Hindlimb muscle (tissue), 1 donor: ENCODE measurements around the gene EFHD1. TPM values are rescaled to one million over a fixed set of nuclear protein-coding genes. Genes with fewer than 3 reads are reported as not detected.

Experiments
- DNase-seq: peaks from one replicate; pipeline ENCODE4 v3.0.0-alpha.2; 2013
- polyA plus RNA-seq: library from polyadenylated mRNA; unstranded; fragments of 120-200 nt; gene quantifications from one replicate; pipeline ENCODE4 v1.2.1, GENCODE V29; 2013; ENCODE audit not compliant: insufficient read length

The EFHD1 gene
- polyA plus RNA-seq = 26.3 TPM

GRCh38 chr2:232633413-232634205 lies at the start of gene EFHD1:
Gene EFHD1 (plus strand): TSS chr2:232633604. CDS start chr2:232633705, 101 bp downstream.
- DNase-seq = peak; percentile 80

DNA sequence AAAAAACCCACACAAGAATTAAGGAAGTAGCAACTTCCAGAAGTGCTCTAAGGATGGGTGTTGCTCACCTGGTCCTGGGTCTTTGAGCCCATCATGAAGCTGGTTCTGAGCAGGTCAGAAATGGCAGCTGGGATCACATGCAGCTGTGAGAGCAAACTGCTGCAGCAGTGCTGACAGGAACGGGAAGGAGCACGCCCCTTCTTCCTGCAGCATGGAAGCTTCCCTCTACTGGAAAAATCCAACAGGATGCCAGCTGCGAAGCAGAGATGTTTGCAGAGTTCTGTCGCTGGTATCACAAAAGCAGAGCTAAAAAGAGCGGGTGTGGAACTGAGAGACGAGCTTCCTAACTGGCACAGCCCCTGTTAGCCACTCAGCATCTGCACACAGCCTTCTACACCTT lies 49.2 kb upstream of the EFHD1 start:
- no peak for DNase-seq

DNA sequence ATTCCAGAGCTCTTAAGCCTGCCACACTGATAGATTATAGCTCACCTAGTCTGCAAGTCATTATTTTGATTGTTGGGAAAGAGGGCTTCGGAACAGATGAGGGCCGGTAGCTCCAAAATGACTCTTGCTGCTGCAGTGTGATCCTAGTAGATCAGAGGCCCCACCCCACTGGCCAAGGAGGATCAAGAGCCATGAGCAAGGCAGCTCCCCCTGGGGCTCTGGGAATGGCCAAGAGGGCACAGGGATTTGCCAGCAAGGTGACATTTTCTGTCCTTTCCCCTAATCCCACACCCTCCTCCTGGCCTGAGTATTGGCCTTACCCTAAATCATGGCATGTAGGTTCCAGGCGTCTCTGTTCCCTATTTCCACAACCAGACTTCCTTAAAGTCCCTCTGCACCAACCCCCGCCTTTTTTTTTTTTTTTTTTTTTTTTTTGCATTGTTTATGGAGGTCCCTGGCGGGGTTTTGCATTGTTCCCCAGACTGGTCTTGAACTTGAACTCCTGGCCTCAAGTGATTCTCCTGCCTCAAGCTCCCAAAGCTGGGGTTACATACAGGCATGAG lies 46.4 kb upstream of the EFHD1 start:
- no peak for DNase-seq

DNA sequence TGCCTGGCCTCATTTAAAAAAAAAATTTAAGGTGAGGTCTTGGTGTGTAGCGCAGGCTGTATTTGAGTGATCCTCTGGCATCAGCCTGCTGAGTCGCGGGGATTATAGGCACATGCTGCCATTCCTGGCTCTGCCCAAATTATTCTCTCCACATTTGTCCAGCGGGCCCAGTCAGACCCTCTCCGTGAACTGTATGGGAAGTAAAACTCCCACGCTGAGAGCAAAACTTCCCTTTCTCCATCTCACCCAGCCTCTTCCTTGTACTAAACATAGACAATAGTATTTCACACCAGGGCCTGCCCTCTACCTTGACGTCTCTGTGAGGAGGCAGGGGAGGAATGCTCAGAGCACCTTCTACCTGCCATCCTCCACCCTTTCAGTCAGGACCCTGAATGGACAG lies 45.9 kb upstream of the EFHD1 start:
- DNase-seq = no peak

- DNase-seq = no peak
These were observed 45.4 kb upstream of the EFHD1 start for GRCh38 chr2:232588031-232588430.

- no peak for DNase-seq
These were observed 44.5 kb upstream of the EFHD1 start for GRCh38 chr2:232588680-232589585.

- DNase-seq = no peak
These were observed 40.5 kb upstream of the EFHD1 start for GRCh38 chr2:232592772-232593395.

GRCh38 chr2:232593982-232594381 lies 39.4 kb upstream of the EFHD1 start:
- no peak for DNase-seq

- DNase-seq = no peak
These were observed 35.9 kb upstream of the EFHD1 start for GRCh38 chr2:232597362-232598079.

DNA sequence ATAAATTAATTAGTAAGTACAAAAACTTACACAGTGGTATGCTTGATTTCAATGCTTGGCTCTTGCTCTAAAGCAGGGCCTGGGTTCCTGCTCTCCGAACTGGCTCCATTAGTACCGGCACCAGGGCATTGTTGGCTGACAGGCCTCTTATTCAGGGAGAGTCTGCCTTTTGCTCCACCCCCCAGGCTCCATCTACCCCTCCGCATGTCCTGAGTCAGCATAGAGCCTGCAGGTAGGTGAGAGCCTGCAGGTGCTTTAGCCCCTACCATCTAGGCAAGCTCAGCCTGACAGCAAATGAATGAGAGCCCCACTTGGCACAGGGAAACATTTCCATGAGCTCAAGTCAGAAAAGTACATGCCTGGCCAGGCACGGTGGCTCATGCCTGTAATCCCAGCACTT lies 35.1 kb upstream of the EFHD1 start:
- DNase-seq = no peak

DNA sequence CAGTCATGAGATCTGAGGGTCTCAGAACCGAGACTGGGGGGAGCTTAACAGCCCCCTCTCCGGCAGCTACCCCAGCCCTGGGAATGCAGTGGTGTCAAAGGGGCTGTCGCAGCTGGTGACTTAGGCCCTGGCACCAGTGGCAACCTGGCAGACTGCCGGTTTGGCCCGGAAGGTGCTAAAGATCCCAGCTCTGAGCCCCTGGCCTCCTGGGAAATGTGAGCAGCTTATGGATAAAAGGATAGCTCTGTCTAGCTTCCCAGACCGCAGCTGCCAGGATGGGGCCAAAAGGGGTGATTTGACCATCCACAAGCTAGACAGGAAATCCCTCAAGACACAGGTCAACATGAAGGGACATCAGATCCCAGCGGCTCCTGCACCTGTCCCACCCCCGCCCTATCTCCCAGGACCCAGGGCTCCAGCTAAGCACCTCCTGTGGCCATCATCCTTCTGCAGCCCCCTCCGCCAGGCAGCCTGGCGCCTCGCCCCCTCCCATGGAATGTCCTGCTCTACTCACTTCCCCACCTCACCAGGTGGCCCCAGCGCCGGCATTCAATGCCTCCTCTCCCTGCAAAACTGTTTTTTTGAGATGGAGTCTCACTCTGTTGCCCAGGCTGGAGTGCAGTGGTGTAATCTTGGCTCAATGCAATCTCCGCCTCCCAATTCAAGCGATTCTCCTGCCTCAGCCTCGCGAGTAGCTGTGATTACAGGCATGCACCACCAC lies 33.2 kb upstream of the EFHD1 start:
- DNase-seq = no peak

- DNase-seq = no peak
These were observed 30.1 kb upstream of the EFHD1 start for GRCh38 chr2:232603283-232603682.

DNA sequence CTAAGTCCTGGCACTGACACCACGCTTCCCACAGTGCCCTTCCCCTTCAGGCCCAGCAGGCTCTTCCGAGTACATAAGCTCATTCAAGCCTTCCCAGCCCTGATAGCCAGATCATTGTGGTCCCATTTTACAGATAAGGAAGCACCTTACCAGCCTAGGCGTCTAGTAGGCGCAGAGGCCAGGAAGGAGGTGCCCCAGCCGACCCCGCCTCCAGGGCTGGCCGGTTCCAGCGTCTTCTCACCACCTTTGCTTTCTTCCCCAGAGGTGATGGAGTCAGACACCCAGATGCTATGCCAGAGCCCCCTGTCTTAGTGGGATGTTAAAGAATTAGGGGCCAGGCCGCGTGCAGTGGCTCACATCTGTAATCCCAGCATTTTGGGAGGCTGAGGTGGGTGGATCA lies 28.9 kb upstream of the EFHD1 start:
- no peak for DNase-seq

- no peak for DNase-seq
These were observed 26.4 kb upstream of the EFHD1 start for GRCh38 chr2:232607011-232607410.

GRCh38 chr2:232609607-232610006 lies 23.8 kb upstream of the EFHD1 start:
- no peak for DNase-seq

GRCh38 chr2:232610081-232610480 lies 23.3 kb upstream of the EFHD1 start:
- no peak for DNase-seq

DNA sequence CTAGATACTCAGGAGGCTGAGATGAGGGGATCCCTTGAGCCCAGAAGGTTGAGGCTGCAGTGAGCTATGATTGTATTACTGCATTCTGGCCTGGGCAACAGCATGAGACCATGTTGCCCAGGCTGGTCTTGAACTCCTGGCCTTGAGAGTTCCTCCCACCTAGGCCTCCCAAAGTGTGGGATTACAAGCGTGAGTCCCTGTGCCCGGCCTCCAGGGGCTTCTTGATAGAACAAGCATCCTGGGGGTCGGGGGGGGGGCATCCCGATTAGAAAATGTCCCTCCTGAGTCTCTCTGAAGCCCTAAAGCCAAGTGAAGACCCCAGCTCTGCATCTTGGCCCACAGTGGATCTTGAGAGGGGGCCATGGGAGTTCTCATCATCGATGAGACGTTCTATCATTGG lies 22.3 kb upstream of the EFHD1 start:
- DNase-seq = no peak

DNA sequence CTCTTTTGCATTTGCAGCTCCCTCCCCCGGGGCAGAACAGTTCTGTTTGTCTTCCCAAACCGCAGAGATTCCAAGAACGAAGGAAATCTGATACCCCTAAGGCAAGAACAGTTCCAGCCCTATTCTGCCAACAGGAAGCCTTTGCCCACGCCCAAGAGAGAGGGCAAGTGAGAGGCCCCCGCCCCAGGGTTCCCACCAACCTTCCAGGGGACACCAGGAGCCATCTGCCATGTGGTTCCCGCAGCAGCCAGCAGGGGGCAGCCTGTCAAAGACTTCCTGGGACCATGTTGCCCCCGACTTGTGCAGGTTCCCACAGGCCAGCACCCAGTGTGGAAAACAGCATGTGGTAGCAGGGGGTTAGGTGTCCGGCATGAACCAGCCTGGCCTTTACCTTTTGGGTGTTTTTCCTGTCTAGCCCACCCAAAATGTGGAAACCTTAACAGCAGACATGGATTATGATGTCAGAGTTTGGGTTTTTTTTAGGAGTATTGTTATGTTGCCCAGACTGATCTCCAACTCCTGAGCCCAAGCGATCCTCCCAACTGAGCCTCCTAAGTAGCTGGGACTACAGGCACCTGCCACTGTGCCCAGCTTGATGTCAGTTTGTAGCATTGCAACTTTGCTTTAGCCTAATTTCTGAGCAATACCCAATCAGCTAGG lies 21.7 kb upstream of the EFHD1 start:
- DNase-seq = no peak

GRCh38 chr2:232613538-232614134 lies 19.8 kb upstream of the EFHD1 start:
- DNase-seq = no peak

DNA sequence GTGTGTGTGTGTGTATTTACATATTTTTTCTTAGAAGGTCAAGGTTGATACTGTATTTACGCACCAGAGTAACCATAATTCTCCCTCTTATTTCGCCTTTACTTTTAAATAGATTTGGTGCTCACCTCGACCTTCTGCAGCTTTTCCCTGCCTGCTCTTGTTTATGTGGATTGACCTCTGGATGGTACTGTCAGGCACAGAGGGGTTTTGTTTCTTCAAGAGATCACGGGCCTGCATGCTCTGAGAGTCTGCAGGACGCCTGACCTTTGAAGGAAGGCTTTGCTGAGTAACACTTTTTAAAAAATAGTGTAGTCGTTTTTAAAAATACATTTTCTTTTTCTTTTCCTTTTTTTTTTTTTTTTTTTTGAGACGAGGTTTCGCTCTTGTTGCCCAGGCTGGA lies 18.1 kb upstream of the EFHD1 start:
- DNase-seq = no peak

DNA sequence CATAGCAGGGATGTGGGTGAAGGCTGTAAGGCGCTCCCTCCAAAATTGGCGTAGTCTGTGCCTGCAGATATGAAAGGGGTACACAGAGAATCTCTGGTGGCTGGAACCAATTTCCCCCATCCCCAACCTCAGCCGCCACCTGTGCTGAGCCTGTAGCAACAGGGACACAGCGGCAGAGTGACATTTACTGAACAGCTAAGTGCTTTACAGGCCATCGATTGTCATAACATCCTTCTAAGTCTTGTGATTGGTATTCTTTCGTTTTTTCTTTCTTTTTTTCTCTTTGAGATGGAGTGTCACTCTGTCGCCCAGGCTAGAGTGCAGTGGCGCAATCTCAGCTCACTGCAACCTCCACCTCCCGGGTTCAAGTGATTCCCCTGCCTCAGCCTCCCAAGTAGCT lies 12.2 kb upstream of the EFHD1 start:
- no peak for DNase-seq
